GM18868 (cell line): ENCODE results near the gene EFCAB5.
"Not testable (repeated sequence)": the region's sequence is repeated elsewhere in the genome, so short reads cannot be mapped to it uniquely, and the experiment has no call there.

Experiments
- ATAC-seq: cut with Tn5 transposase; IDR thresholded peaks from one replicate; pipeline ENCODE4 v1.9.1; 2021; ENCODE audit warnings: mild to moderate bottlenecking, moderate library complexity; ENCODE audit not compliant: unreplicated experiment

EFCAB5 gene

GRCh38 chr17:30002088-30002487, 60.7 kb downstream of the EFCAB5 start:
- ATAC-seq: no peak

- ATAC-seq: no peak
Observed at GRCh38 chr17:30005709-30006320, 64.4 kb downstream of the EFCAB5 start.

- ATAC-seq: not testable (repeated sequence)
Observed at GRCh38 chr17:30011934-30012333, 70.5 kb downstream of the EFCAB5 start.

- no peak for ATAC-seq
Observed at GRCh38 chr17:30021708-30022317, 80.4 kb downstream of the EFCAB5 start.

GRCh38 chr17:30025325-30025724, 83.9 kb downstream of the EFCAB5 start:
- ATAC-seq: not testable (repeated sequence)

GRCh38 chr17:30027676-30028075, 86.2 kb downstream of the EFCAB5 start:
- no peak for ATAC-seq

GRCh38 chr17:30031214-30031869, 89.9 kb downstream of the EFCAB5 start:
- no peak for ATAC-seq

- ATAC-seq: no peak
Observed at GRCh38 chr17:30035369-30035768, 93.9 kb downstream of the EFCAB5 start.

- ATAC-seq: not testable (repeated sequence)
Observed at GRCh38 chr17:30040719-30041518, 99.5 kb downstream of the EFCAB5 start.

- no peak for ATAC-seq
Observed at GRCh38 chr17:30041551-30041950, 100.1 kb downstream of the EFCAB5 start.

GRCh38 chr17:30062372-30062771, 120.9 kb downstream of the EFCAB5 start:
- ATAC-seq: no peak

- no peak for ATAC-seq
Observed at GRCh38 chr17:30064738-30065137, 123.3 kb downstream of the EFCAB5 start.

GRCh38 chr17:30068465-30068864, 127.0 kb downstream of the EFCAB5 start:
- ATAC-seq: no peak

- ATAC-seq: no peak
Observed at GRCh38 chr17:30074254-30074653, 132.8 kb downstream of the EFCAB5 start.

- ATAC-seq: no peak
Observed at GRCh38 chr17:30074730-30075129, 133.3 kb downstream of the EFCAB5 start.

- no peak for ATAC-seq
Observed at GRCh38 chr17:30082773-30083172, 141.3 kb downstream of the EFCAB5 start.

- ATAC-seq: no peak
Observed at GRCh38 chr17:30084788-30085187, 143.4 kb downstream of the EFCAB5 start.

GRCh38 chr17:30086896-30087295, 145.5 kb downstream of the EFCAB5 start:
- no peak for ATAC-seq

- not testable (repeated sequence) for ATAC-seq
Observed at GRCh38 chr17:30087431-30087830, 146.0 kb downstream of the EFCAB5 start.

- ATAC-seq: no peak
Observed at GRCh38 chr17:30091121-30091670, 149.8 kb downstream of the EFCAB5 start.

GRCh38 chr17:30091771-30092170, 150.3 kb downstream of the EFCAB5 start:
- no peak for ATAC-seq
